Large intestine (tissue), 3 donors: ENCODE results near the gene PKN1. TPM values are rescaled to one million over a fixed set of nuclear protein-coding genes. Genes with fewer than 3 reads are reported as not detected.

Experiments used
- DNase-seq, 2 donors: peaks; one replicate each; pipeline versions ENCODE4 v3.0.0 to v3.0.0-alpha.2; 2013
- H3K27ac ChIP-seq: one replicate; pipeline ENCODE4 v1.5.1; 2013; ENCODE audit warnings: low read length
- H3K27me3 ChIP-seq: 2 replicates; pipeline ENCODE4 v1.6.1; 2013; ENCODE audit warnings: low read length; ENCODE audit not compliant: control insufficient read depth, insufficient read depth
- H3K36me3 ChIP-seq: 2 replicates; pipeline ENCODE4 v1.6.1; 2013; ENCODE audit warnings: low read length; ENCODE audit not compliant: control insufficient read depth, insufficient read depth
- H3K4me1 ChIP-seq: one replicate; pipeline ENCODE4 v1.6.1; 2013; ENCODE audit warnings: low read length; ENCODE audit not compliant: control insufficient read depth, insufficient read depth
- H3K4me3 ChIP-seq: one replicate; pipeline ENCODE4 v1.5.1; 2013; ENCODE audit warnings: low read length
- H3K9me3 ChIP-seq: one replicate; pipeline ENCODE4 v1.6.1; 2013; ENCODE audit warnings: mild to moderate bottlenecking, low read depth, low read length, moderate library complexity; ENCODE audit not compliant: control insufficient read depth
- WGBS: methylation state at CpG from one replicate; pipeline ENCODE4 v1.1.5; 2013; ENCODE audit warnings: low lambda C conversion rate; ENCODE audit not compliant: insufficient coverage; 5-methylcytosine and 5-hydroxymethylcytosine counted together
- polyA plus RNA-seq: library from polyadenylated mRNA; unstranded; fragments of 120-200 nt; gene quantifications from one replicate; pipeline ENCODE4 v1.2.1, GENCODE V29; 2013

PKN1 gene
- polyA plus RNA-seq, 1 donor = 65.3 TPM

GRCh38 chr19:14487370-14488125, 54.4 kb downstream of the PKN1 start:
- no peaks in the 10 kb centered on the region for H3K27me3 ChIP-seq
- H3K4me1 ChIP-seq = no peaks in the 10 kb centered on the region
- peaks cover 27% of the 10 kb centered on the region for H3K36me3 ChIP-seq
- H3K4me3 ChIP-seq = no peak overlapping the region
- H3K9me3 ChIP-seq = no peaks in the 10 kb centered on the region
- 100% methylated on average over 3 of the region's 16 CpGs for WGBS
- no peak for DNase-seq
- no peak overlapping the region for H3K27ac ChIP-seq

- no peaks in the 10 kb centered on the region for H3K27me3 ChIP-seq
- no peak for DNase-seq
- peaks cover 23% of the 10 kb centered on the region for H3K4me1 ChIP-seq
- H3K4me3 ChIP-seq = no peak overlapping the region
- WGBS = no CpG with 5 or more reads among the region's 5 CpGs
- H3K27ac ChIP-seq = no peak overlapping the region
- H3K36me3 ChIP-seq = peaks cover 18% of the 10 kb centered on the region
- H3K9me3 ChIP-seq = no peaks in the 10 kb centered on the region
Measured at GRCh38 chr19:14492756-14493337, 59.7 kb downstream of the PKN1 start.

GRCh38 chr19:14494411-14494810, 61.3 kb downstream of the PKN1 start:
- no peak overlapping the region for H3K27ac ChIP-seq
- H3K4me3 ChIP-seq = no peak overlapping the region
- peaks cover 26% of the 10 kb centered on the region for H3K4me1 ChIP-seq
- no peaks in the 10 kb centered on the region for H3K27me3 ChIP-seq
- H3K36me3 ChIP-seq = peaks cover 9% of the 10 kb centered on the region
- no peak for DNase-seq
- WGBS = no CpG with 5 or more reads among the region's 4 CpGs
- H3K9me3 ChIP-seq = no peaks in the 10 kb centered on the region

GRCh38 chr19:14494910-14495671, 62.0 kb downstream of the PKN1 start:
- no peaks in the 10 kb centered on the region for H3K9me3 ChIP-seq
- peak in 1 of 2 donors; percentile 42 for DNase-seq
- no peaks in the 10 kb centered on the region for H3K27me3 ChIP-seq
- H3K27ac ChIP-seq = no peak overlapping the region
- peak overlapping the region; percentile 66 for H3K4me3 ChIP-seq
- H3K36me3 ChIP-seq = peaks cover 5% of the 10 kb centered on the region
- peaks cover 26% of the 10 kb centered on the region for H3K4me1 ChIP-seq
- no CpG with 5 or more reads among the region's 14 CpGs for WGBS

GRCh38 chr19:14495672-14496028, 62.5 kb downstream of the PKN1 start:
- Histone ChIP-seq H3K27me3 (no peaks in the 10 kb centered on the region), H3K4me3 (peak overlapping the region; percentile 66), H3K36me3 (peaks cover 4% of the 10 kb centered on the region), H3K27ac (no peak overlapping the region), H3K9me3 (no peaks in the 10 kb centered on the region), H3K4me1 (peaks cover 26% of the 10 kb centered on the region)
- DNase-seq = no peak
- WGBS = no CpG with 5 or more reads among the region's 28 CpGs

GRCh38 chr19:14496029-14496833, 63.1 kb downstream of the PKN1 start, which contains the start of gene GIPC1:
Gene GIPC1 (minus strand): TSS chr19:14496127. CDS start chr19:14482976, 13,151 bp downstream.
- Histone ChIP-seq H3K27me3 (no peaks in the 10 kb centered on the region), H3K36me3 (peaks cover 4% of the 10 kb centered on the region), H3K27ac (peak within 1 kb of the TSS; percentile 78), H3K4me3 (peak within 1 kb of the TSS; percentile 66), H3K4me1 (peaks cover 26% of the 10 kb centered on the region), H3K9me3 (no peaks in the 10 kb centered on the region)
- peak; percentile 98 to 100 for DNase-seq
- no CpG with 5 or more reads among the region's 71 CpGs for WGBS

- whole genome bisulfite sequencing = 20% methylated on average over 1 of the region's 7 CpGs
Measured at GRCh38 chr19:14496834-14497227, 63.7 kb downstream of the PKN1 start.

GRCh38 chr19:14497228-14497921, 64.3 kb downstream of the PKN1 start:
- H3K4me3 ChIP-seq = no peak overlapping the region
- peak overlapping the region; percentile 78 for H3K27ac ChIP-seq
- peaks cover 26% of the 10 kb centered on the region for H3K4me1 ChIP-seq
- H3K36me3 ChIP-seq = no peaks in the 10 kb centered on the region
- H3K9me3 ChIP-seq = no peaks in the 10 kb centered on the region
- WGBS = no CpG with 5 or more reads among the region's 6 CpGs
- H3K27me3 ChIP-seq = no peaks in the 10 kb centered on the region
- peak in 1 of 2 donors; percentile 58 for DNase-seq

More at GRCh38 chr19:14496834-14497227, 63.7 kb downstream of the PKN1 start:
- Histone ChIP-seq H3K27ac (peak overlapping the region; percentile 78), H3K27me3 (no peaks in the 10 kb centered on the region), H3K4me3 (peak overlapping the region; percentile 37), H3K4me1 (peaks cover 26% of the 10 kb centered on the region), H3K36me3 (no peaks in the 10 kb centered on the region), H3K9me3 (no peaks in the 10 kb centered on the region)
- no peak for DNase-seq

- Histone ChIP-seq H3K27me3 (no peaks in the 10 kb centered on the region), H3K4me1 (peaks cover 26% of the 10 kb centered on the region), H3K9me3 (no peaks in the 10 kb centered on the region), H3K4me3 (no peak overlapping the region), H3K36me3 (no peaks in the 10 kb centered on the region), H3K27ac (no peak overlapping the region)
- no CpG with 5 or more reads among the region's 11 CpGs for WGBS
- no peak for DNase-seq
Measured at GRCh38 chr19:14502334-14503092, 69.4 kb downstream of the PKN1 start.
